Astrocyte of the spinal cord (primary cell): ENCODE measurements around the gene TRIM66.

ENCODE experiments used
- DNase-seq: peaks from one replicate; pipeline ENCODE4 v3.0.0; 2011; ENCODE audit warnings: low read depth, low spot score
- H3K4me3 ChIP-seq: 2 replicates; pipeline ENCODE4 v1.5.1; 2011; ENCODE audit warnings: low read depth, mild to moderate bottlenecking, low read length, moderate library complexity
- CTCF ChIP-seq: IDR thresholded peaks from 2 replicates; pipeline ENCODE4 v1.5.1; 2012; ENCODE audit warnings: low read depth, mild to moderate bottlenecking, low read length, inconsistent platforms
- in situ Hi-C: cut with HindIII; loops from 2 replicates; pipeline ENCODE4 v1.10.0; 2017; ENCODE audit warnings: low sequenced_read_pairs

Gene TRIM66

GRCh38 chr11:8573777-8574176, 108.7 kb downstream of the TRIM66 start:
- in situ Hi-C loops: no loop called here
- H3K4me3 ChIP-seq: no peak overlapping the region
- no peak for TF ChIP-seq CTCF
- DNase-seq: no peak

GRCh38 chr11:8567602-8568198, 114.8 kb downstream of the TRIM66 start:
- H3K4me3 ChIP-seq: no peak overlapping the region
- in situ Hi-C loops: no loop called here
- TF ChIP-seq CTCF: no peak
- DNase-seq: peak; percentile 30

- in situ Hi-C loops: no loop called here
- peak; percentile 43 for TF ChIP-seq CTCF
- DNase-seq: peak; percentile 68
- no peak overlapping the region for H3K4me3 ChIP-seq
Measured at GRCh38 chr11:8566613-8567210, 115.8 kb downstream of the TRIM66 start.

GRCh38 chr11:8564526-8564925, 117.9 kb downstream of the TRIM66 start:
- H3K4me3 ChIP-seq: no peak overlapping the region
- TF ChIP-seq CTCF: peak; percentile 5
- no peak for DNase-seq
- in situ Hi-C loops: no loop called here
